ENCODE measurements around the gene MYLK4.

DNA sequence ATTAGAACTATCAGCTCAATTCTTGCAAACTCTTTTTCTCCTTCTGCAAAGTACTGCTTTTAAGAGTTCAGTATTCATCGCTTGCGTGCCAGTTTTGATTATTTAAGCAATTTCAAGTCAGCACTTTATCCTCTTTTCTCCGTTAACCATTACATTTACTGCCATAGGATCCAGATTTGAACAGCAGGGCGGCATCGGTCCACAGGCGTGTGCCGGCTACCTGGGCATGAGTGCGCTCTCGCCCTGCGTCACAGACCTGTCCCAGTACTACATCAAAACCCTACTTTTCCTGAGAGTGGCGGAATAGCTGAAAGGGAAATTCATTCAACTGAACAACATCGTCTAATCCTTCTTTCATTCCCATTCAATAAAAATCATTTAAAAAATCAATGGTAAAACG, 53.4 kb downstream of the MYLK4 start:
- TF ChIP-seq, protein P1, sequence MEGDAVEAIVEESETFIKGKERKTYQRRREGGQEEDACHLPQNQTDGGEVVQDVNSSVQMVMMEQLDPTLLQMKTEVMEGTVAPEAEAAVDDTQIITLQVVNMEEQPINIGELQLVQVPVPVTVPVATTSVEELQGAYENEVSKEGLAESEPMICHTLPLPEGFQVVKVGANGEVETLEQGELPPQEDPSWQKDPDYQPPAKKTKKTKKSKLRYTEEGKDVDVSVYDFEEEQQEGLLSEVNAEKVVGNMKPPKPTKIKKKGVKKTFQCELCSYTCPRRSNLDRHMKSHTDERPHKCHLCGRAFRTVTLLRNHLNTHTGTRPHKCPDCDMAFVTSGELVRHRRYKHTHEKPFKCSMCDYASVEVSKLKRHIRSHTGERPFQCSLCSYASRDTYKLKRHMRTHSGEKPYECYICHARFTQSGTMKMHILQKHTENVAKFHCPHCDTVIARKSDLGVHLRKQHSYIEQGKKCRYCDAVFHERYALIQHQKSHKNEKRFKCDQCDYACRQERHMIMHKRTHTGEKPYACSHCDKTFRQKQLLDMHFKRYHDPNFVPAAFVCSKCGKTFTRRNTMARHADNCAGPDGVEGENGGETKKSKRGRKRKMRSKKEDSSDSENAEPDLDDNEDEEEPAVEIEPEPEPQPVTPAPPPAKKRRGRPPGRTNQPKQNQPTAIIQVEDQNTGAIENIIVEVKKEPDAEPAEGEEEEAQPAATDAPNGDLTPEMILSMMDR (IDR thresholded peaks at IDR 0.05 in 4 of 5, conservative IDR thresholded peaks at IDR 0.05 in 1 of 5), result no peak
- no peak for TF ChIP-seq POLR2A (IDR thresholded peaks at IDR 0.05)

All from gastrocnemius medialis (tissue), 4 donors.